Measurements from ENCODE around the gene FNDC3B.

FNDC3B gene

GRCh38 chr3:172007065-172007370 is 32.4 kb upstream of the FNDC3B start:
- H3K4me3 ChIP-seq (ENCODE audit: low read length in 2 of 2): no peak overlapping the region
- H3K9ac ChIP-seq (ENCODE audit: low read depth in 1 of 2, low read length in 2 of 2): no peak overlapping the region
- H3K4me1 ChIP-seq (ENCODE audit: control insufficient read depth in 2 of 2, insufficient read depth in 2 of 2, low read length in 2 of 2): no peaks in the 10 kb centered on the region
- H3K36me3 ChIP-seq (ENCODE audit: control insufficient read depth in 2 of 2, insufficient read depth in 2 of 2, low read length in 2 of 2): no peaks in the 10 kb centered on the region
- H3K27ac ChIP-seq (ENCODE audit: low read depth in 2 of 2, low read length in 2 of 2): no peak overlapping the region
- no peaks in the 10 kb centered on the region for H3K9me3 ChIP-seq (ENCODE audit: control insufficient read depth in 2 of 2, low read length in 2 of 2)
- no peaks in the 10 kb centered on the region for H3K27me3 ChIP-seq (ENCODE audit: control insufficient read depth in 2 of 2, insufficient read depth in 2 of 2, low read length in 2 of 2)

- Histone ChIP-seq H3K4me1 (ENCODE audit: control insufficient read depth in 2 of 2, insufficient read depth in 2 of 2, low read length in 2 of 2) (no peaks in the 10 kb centered on the region), H3K9me3 (ENCODE audit: control insufficient read depth in 2 of 2, low read length in 2 of 2) (no peaks in the 10 kb centered on the region), H3K27me3 (ENCODE audit: control insufficient read depth in 2 of 2, insufficient read depth in 2 of 2, low read length in 2 of 2) (no peaks in the 10 kb centered on the region), H3K9ac (ENCODE audit: low read depth in 1 of 2, low read length in 2 of 2) (no peak overlapping the region), H3K27ac (ENCODE audit: low read depth in 2 of 2, low read length in 2 of 2) (no peak overlapping the region), H3K4me3 (ENCODE audit: low read length in 2 of 2) (no peak overlapping the region), H3K36me3 (ENCODE audit: control insufficient read depth in 2 of 2, insufficient read depth in 2 of 2, low read length in 2 of 2) (no peaks in the 10 kb centered on the region)
These were observed 29.6 kb upstream of the FNDC3B start for GRCh38 chr3:172009803-172010202.

GRCh38 chr3:172012775-172013174 is 26.6 kb upstream of the FNDC3B start:
- H3K27ac ChIP-seq (ENCODE audit: low read depth in 2 of 2, low read length in 2 of 2): no peak overlapping the region
- H3K27me3 ChIP-seq (ENCODE audit: control insufficient read depth in 2 of 2, insufficient read depth in 2 of 2, low read length in 2 of 2): no peaks in the 10 kb centered on the region
- H3K9ac ChIP-seq (ENCODE audit: low read depth in 1 of 2, low read length in 2 of 2): no peak overlapping the region
- no peaks in the 10 kb centered on the region for H3K4me1 ChIP-seq (ENCODE audit: control insufficient read depth in 2 of 2, insufficient read depth in 2 of 2, low read length in 2 of 2)
- H3K36me3 ChIP-seq (ENCODE audit: control insufficient read depth in 2 of 2, insufficient read depth in 2 of 2, low read length in 2 of 2): no peaks in the 10 kb centered on the region
- no peaks in the 10 kb centered on the region for H3K9me3 ChIP-seq (ENCODE audit: control insufficient read depth in 2 of 2, low read length in 2 of 2)
- H3K4me3 ChIP-seq (ENCODE audit: low read length in 2 of 2): no peak overlapping the region

GRCh38 chr3:172014145-172014544 is 25.2 kb upstream of the FNDC3B start:
- Histone ChIP-seq H3K27me3 (ENCODE audit: control insufficient read depth in 2 of 2, insufficient read depth in 2 of 2, low read length in 2 of 2) (no peaks in the 10 kb centered on the region), H3K9ac (ENCODE audit: low read depth in 1 of 2, low read length in 2 of 2) (no peak overlapping the region), H3K9me3 (ENCODE audit: control insufficient read depth in 2 of 2, low read length in 2 of 2) (no peaks in the 10 kb centered on the region), H3K4me3 (ENCODE audit: low read length in 2 of 2) (no peak overlapping the region), H3K36me3 (ENCODE audit: control insufficient read depth in 2 of 2, insufficient read depth in 2 of 2, low read length in 2 of 2) (no peaks in the 10 kb centered on the region), H3K27ac (ENCODE audit: low read depth in 2 of 2, low read length in 2 of 2) (no peak overlapping the region), H3K4me1 (ENCODE audit: control insufficient read depth in 2 of 2, insufficient read depth in 2 of 2, low read length in 2 of 2) (no peaks in the 10 kb centered on the region)

GRCh38 chr3:172018364-172018763 is 21.0 kb upstream of the FNDC3B start:
- H3K9ac ChIP-seq (ENCODE audit: low read depth in 1 of 2, low read length in 2 of 2): no peak overlapping the region
- H3K27me3 ChIP-seq (ENCODE audit: control insufficient read depth in 2 of 2, insufficient read depth in 2 of 2, low read length in 2 of 2): no peaks in the 10 kb centered on the region
- no peaks in the 10 kb centered on the region for H3K9me3 ChIP-seq (ENCODE audit: control insufficient read depth in 2 of 2, low read length in 2 of 2)
- H3K4me3 ChIP-seq (ENCODE audit: low read length in 2 of 2): no peak overlapping the region
- no peak overlapping the region for H3K27ac ChIP-seq (ENCODE audit: low read depth in 2 of 2, low read length in 2 of 2)
- no peaks in the 10 kb centered on the region for H3K4me1 ChIP-seq (ENCODE audit: control insufficient read depth in 2 of 2, insufficient read depth in 2 of 2, low read length in 2 of 2)
- no peaks in the 10 kb centered on the region for H3K36me3 ChIP-seq (ENCODE audit: control insufficient read depth in 2 of 2, insufficient read depth in 2 of 2, low read length in 2 of 2)

- H3K36me3 ChIP-seq (ENCODE audit: control insufficient read depth in 2 of 2, insufficient read depth in 2 of 2, low read length in 2 of 2): no peaks in the 10 kb centered on the region
- H3K9me3 ChIP-seq (ENCODE audit: control insufficient read depth in 2 of 2, low read length in 2 of 2): no peaks in the 10 kb centered on the region
- H3K4me1 ChIP-seq (ENCODE audit: control insufficient read depth in 2 of 2, insufficient read depth in 2 of 2, low read length in 2 of 2): no peaks in the 10 kb centered on the region
- H3K27me3 ChIP-seq (ENCODE audit: control insufficient read depth in 2 of 2, insufficient read depth in 2 of 2, low read length in 2 of 2): no peaks in the 10 kb centered on the region
- no peak overlapping the region for H3K27ac ChIP-seq (ENCODE audit: low read depth in 2 of 2, low read length in 2 of 2)
- no peak overlapping the region for H3K4me3 ChIP-seq (ENCODE audit: low read length in 2 of 2)
- no peak overlapping the region for H3K9ac ChIP-seq (ENCODE audit: low read depth in 1 of 2, low read length in 2 of 2)
These were observed 18.6 kb upstream of the FNDC3B start for GRCh38 chr3:172020763-172021162.

- Histone ChIP-seq H3K27me3 (ENCODE audit: control insufficient read depth in 2 of 2, insufficient read depth in 2 of 2, low read length in 2 of 2) (no peaks in the 10 kb centered on the region), H3K4me3 (ENCODE audit: low read length in 2 of 2) (no peak overlapping the region), H3K9me3 (ENCODE audit: control insufficient read depth in 2 of 2, low read length in 2 of 2) (no peaks in the 10 kb centered on the region), H3K4me1 (ENCODE audit: control insufficient read depth in 2 of 2, insufficient read depth in 2 of 2, low read length in 2 of 2) (no peaks in the 10 kb centered on the region), H3K9ac (ENCODE audit: low read depth in 1 of 2, low read length in 2 of 2) (no peak overlapping the region), H3K36me3 (ENCODE audit: control insufficient read depth in 2 of 2, insufficient read depth in 2 of 2, low read length in 2 of 2) (no peaks in the 10 kb centered on the region), H3K27ac (ENCODE audit: low read depth in 2 of 2, low read length in 2 of 2) (no peak overlapping the region)
These were observed 18.2 kb upstream of the FNDC3B start for GRCh38 chr3:172021164-172021563.

- no peak overlapping the region for H3K9ac ChIP-seq (ENCODE audit: low read depth in 1 of 2, low read length in 2 of 2)
- H3K36me3 ChIP-seq (ENCODE audit: control insufficient read depth in 2 of 2, insufficient read depth in 2 of 2, low read length in 2 of 2): no peaks in the 10 kb centered on the region
- H3K4me1 ChIP-seq (ENCODE audit: control insufficient read depth in 2 of 2, insufficient read depth in 2 of 2, low read length in 2 of 2): no peaks in the 10 kb centered on the region
- no peaks in the 10 kb centered on the region for H3K27me3 ChIP-seq (ENCODE audit: control insufficient read depth in 2 of 2, insufficient read depth in 2 of 2, low read length in 2 of 2)
- H3K27ac ChIP-seq (ENCODE audit: low read depth in 2 of 2, low read length in 2 of 2): no peak overlapping the region
- H3K9me3 ChIP-seq (ENCODE audit: control insufficient read depth in 2 of 2, low read length in 2 of 2): no peaks in the 10 kb centered on the region
- H3K4me3 ChIP-seq (ENCODE audit: low read length in 2 of 2): no peak overlapping the region
These were observed 17.5 kb upstream of the FNDC3B start for GRCh38 chr3:172021859-172022258.

- Histone ChIP-seq H3K4me1 (ENCODE audit: control insufficient read depth in 2 of 2, insufficient read depth in 2 of 2, low read length in 2 of 2) (no peaks in the 10 kb centered on the region), H3K9ac (ENCODE audit: low read depth in 1 of 2, low read length in 2 of 2) (no peak overlapping the region), H3K36me3 (ENCODE audit: control insufficient read depth in 2 of 2, insufficient read depth in 2 of 2, low read length in 2 of 2) (no peaks in the 10 kb centered on the region), H3K27ac (ENCODE audit: low read depth in 2 of 2, low read length in 2 of 2) (no peak overlapping the region), H3K9me3 (ENCODE audit: control insufficient read depth in 2 of 2, low read length in 2 of 2) (no peaks in the 10 kb centered on the region), H3K4me3 (ENCODE audit: low read length in 2 of 2) (no peak overlapping the region), H3K27me3 (ENCODE audit: control insufficient read depth in 2 of 2, insufficient read depth in 2 of 2, low read length in 2 of 2) (no peaks in the 10 kb centered on the region)
These were observed 15.5 kb upstream of the FNDC3B start for GRCh38 chr3:172023915-172024314.

GRCh38 chr3:172024679-172025078 is 14.7 kb upstream of the FNDC3B start:
- H3K4me3 ChIP-seq (ENCODE audit: low read length in 2 of 2): no peak overlapping the region
- H3K27ac ChIP-seq (ENCODE audit: low read depth in 2 of 2, low read length in 2 of 2): no peak overlapping the region
- H3K36me3 ChIP-seq (ENCODE audit: control insufficient read depth in 2 of 2, insufficient read depth in 2 of 2, low read length in 2 of 2): no peaks in the 10 kb centered on the region

GRCh38 chr3:172029425-172030098 is 9.8 kb upstream of the FNDC3B start:
- no peak overlapping the region for H3K4me3 ChIP-seq (ENCODE audit: low read length in 2 of 2)
- H3K9ac ChIP-seq (ENCODE audit: low read depth in 1 of 2, low read length in 2 of 2): no peak overlapping the region
- H3K27me3 ChIP-seq (ENCODE audit: control insufficient read depth in 2 of 2, insufficient read depth in 2 of 2, low read length in 2 of 2): no peaks in the 10 kb centered on the region
- H3K9me3 ChIP-seq (ENCODE audit: control insufficient read depth in 2 of 2, low read length in 2 of 2): no peaks in the 10 kb centered on the region
- H3K27ac ChIP-seq (ENCODE audit: low read depth in 2 of 2, low read length in 2 of 2): no peak overlapping the region
- H3K4me1 ChIP-seq (ENCODE audit: control insufficient read depth in 2 of 2, insufficient read depth in 2 of 2, low read length in 2 of 2): no peaks in the 10 kb centered on the region
- no peaks in the 10 kb centered on the region for H3K36me3 ChIP-seq (ENCODE audit: control insufficient read depth in 2 of 2, insufficient read depth in 2 of 2, low read length in 2 of 2)

More at GRCh38 chr3:172024679-172025078, 14.7 kb upstream of the FNDC3B start:
- Histone ChIP-seq H3K4me1 (ENCODE audit: control insufficient read depth in 2 of 2, insufficient read depth in 2 of 2, low read length in 2 of 2) (no peaks in the 10 kb centered on the region), H3K9me3 (ENCODE audit: control insufficient read depth in 2 of 2, low read length in 2 of 2) (no peaks in the 10 kb centered on the region), H3K27me3 (ENCODE audit: control insufficient read depth in 2 of 2, insufficient read depth in 2 of 2, low read length in 2 of 2) (no peaks in the 10 kb centered on the region), H3K9ac (ENCODE audit: low read depth in 1 of 2, low read length in 2 of 2) (no peak overlapping the region)
